T1000 (cell line): ENCODE results near the gene LGI2.
"Not testable (repeated sequence)": the region's sequence is repeated elsewhere in the genome, so short reads cannot be mapped to it uniquely, and the experiment has no call there.

Experiments
- DNase-seq: peaks from one replicate; lab custom pipeline; 2025; ENCODE audit warnings: mixed read lengths; lab: John Stamatoyannopoulos, UW

LGI2 gene

GRCh38 chr4:25050370-25051078, 19.8 kb upstream of the LGI2 start:
- DNase-seq, result no peak

GRCh38 chr4:25043548-25043947, 12.8 kb upstream of the LGI2 start:
- no peak for DNase-seq

DNA sequence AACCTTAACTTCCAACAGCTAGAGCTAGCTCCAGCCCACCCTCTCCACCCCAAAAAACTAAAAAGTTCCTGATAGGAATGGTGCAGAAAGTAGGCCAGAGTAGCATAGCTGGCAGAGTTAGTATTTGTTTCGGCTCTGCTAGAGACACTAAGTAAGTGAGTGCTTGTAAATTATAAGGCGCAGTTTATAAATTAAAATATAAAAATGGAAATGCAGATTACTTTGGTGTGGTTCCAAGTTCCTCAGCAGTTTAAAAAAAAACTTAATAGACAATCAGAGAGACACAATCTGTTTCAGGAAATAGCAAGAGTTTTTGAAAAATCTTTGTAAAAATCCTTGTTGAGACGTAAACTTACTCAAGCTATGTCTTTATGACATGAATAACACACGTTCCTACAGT, 2.8 kb upstream of the LGI2 start:
- no peak for DNase-seq

- DNase-seq, result no peak
These were observed 1.4 kb upstream of the LGI2 start for GRCh38 chr4:25032126-25032525.

GRCh38 chr4:25031077-25031621, 403 bp upstream of the LGI2 start:
- no peak for DNase-seq

- no peak for DNase-seq
These were observed 1.1 kb downstream of the LGI2 start for GRCh38 chr4:25029479-25030276.

DNA sequence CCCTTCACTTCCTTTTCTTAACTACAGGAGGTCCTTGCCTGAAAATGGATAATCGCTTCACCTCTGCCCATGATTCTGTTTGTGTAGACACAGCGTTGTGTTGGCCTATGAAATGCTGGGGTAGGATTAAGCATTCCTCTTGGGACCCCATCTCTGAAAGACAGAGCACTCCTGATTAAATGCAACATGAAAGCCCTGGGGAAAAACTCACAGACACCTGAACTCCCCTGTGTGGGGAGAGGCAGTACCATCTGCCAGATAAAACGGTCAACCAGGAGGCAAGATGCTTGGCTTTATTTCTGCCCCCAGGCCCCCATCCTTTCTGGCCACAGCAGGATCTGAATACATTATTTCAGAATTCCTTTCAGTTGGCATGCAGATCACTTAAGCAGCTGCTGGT, 1.9 kb downstream of the LGI2 start:
- DNase-seq, result no peak

GRCh38 chr4:25022766-25023165, 8.0 kb downstream of the LGI2 start:
- DNase-seq, result no peak

DNA sequence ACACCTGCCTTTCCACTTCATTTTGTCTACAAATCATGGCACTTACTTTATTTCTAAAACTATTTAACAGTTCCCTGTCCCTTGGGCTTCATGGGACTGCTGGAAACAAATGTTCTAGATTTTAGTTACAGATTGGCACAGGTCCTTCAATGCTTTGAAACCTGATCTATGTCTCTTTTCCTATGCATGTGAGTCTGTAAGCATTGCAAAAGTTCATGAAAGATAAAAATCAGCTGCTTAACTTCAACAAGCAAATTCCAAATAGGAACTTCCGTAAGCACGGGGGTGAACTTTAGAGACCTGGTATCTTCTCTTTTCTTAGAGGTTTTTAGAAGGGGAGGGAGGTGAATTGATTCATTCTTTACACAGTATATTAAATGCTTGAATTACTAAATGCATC, 9.5 kb downstream of the LGI2 start:
- DNase-seq, result no peak

DNA sequence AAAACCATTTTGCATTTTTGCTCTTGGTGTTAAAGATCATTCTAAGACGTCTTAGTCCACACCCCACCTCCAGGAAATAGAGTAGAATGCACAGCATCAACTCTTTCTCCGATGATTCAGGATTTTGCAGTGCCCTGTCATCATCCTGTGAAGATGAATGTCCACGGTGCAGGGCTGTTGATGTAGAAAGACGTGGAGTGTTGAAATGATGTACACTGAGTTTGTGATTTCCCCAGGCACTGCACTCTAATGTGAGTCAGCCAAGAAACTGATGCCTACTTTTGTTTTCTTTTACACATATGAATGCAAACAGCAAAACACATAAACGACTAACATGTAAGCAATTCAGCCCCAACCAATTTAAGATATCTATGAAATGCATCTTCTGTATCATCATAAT, 10.5 kb downstream of the LGI2 start:
- DNase-seq, result no peak

DNA sequence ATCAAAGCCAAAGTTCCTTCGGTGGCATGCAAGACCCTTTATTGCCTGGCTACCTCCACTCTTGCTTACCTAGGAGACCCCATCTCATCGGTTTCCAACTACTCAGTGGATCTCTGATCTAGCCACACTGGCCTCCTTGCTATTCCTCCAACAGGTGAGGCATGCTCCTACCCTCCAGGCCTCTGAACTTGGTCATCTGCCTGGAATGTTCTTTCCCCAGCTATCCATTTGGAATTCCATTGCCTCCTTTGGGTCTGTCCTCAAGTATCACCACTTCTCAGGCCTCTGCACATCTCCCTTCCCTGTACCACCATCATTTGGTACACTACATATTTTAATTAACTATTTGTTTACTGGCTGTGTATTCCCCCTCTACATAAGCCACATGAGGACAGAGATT, 11.2 kb downstream of the LGI2 start:
- DNase-seq, result no peak

- DNase-seq, result no peak
These were observed 15.7 kb downstream of the LGI2 start for GRCh38 chr4:25015012-25015411.

DNA sequence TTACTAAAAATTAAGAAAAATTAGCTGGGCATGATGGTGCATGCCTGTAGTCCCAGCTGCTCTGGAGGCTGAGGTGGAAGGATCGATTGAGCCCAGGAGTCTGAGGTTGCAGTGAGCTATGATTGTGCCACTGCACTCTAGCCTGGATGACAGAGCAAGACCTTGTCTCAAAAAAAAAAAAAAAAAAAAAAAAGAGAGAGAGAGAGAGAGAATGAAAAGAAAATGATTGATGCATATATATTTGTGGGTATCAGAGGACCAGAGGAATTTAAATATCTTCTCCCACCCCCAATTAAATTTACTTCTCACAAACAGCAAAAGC, 16.1 kb downstream of the LGI2 start:
- DNase-seq, result not testable (repeated sequence)

DNA sequence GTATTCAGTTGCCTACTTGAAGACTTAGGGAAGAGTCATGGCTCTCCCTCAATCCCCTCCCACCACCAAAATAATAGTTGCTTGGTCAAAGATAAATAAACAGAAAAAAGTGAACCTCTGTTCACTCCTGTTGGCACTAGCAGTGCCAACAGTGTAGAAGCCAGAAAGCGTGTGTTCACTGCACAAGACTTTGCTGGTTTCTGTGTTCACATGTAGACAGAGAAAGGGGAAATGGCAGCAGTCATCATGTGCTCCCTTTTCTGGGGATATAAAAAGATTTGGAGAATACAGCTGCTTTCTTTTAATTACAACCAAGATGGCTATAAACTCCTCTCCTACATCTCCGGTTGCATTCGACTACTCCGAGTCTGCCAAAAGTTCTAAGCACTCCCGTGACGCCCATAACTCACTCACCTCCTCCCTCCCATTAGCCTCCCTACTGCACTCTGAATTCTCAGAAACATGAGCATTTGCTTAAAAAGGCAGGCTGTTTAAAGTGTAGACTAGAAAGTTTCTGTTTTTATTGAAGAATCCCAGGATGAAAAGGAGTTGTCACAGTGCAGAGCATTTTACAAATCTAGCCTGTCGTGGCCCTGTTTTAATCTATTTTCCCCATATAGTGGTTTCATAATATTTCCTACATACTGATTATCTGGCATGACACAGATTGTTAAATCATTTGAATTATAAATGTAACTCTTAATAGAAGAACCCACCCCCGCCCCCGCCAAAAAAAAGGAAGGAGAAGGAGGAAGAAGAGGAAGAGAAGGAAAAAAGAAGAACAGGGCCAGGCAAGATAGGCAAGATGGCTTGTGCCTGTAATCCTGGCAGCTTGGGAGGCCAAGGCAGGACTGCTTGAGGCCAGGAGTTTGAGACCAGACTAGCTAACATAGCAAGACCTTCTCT, 16.7 kb downstream of the LGI2 start:
- no peak for DNase-seq

DNA sequence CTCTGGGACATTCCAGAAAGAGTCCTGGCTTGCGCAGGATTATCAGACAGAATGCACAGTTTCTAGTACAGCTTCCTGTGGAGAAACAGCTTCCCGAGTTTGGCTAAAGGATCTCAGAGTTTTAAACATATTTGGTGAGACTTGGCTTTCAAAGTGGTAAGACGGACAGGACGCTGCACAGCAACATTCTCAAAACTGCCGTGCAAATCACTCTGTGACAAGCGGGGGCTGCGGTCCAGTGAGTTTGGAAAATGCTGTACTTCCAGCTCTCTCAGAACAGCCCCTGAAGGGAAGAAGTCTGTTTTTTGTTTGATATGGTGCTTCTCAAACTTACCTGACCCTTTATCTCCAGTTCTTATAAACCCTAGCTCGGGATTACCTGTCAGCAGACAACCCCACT, 18.1 kb downstream of the LGI2 start:
- no peak for DNase-seq

- DNase-seq, result no peak
These were observed 19.4 kb downstream of the LGI2 start for GRCh38 chr4:25011135-25011866.

- DNase-seq, result no peak
These were observed 23.1 kb downstream of the LGI2 start for GRCh38 chr4:25007598-25007997.

GRCh38 chr4:25002681-25003080, 28.1 kb downstream of the LGI2 start:
- DNase-seq, result no peak

DNA sequence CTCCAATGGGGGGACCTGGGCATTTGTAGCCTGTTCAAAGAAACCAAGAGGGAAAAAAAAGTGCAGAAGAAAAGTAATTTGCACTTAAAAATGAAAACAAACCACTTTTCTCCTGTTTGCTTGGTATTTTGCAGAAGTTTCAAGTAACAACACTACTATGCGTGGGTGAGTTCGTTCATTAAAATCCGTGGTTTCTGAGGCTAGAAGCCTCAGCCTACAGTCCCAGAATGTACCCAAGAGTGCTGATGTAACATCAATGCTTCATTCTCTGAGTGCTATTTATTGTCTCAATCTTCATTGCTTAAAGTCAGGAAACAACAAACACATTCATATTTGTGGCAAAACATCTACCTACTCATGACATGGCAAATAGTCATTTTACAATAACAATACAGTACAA, 29.2 kb downstream of the LGI2 start:
- DNase-seq, result no peak

- DNase-seq, result no peak
These were observed 30.1 kb downstream of the LGI2 start for GRCh38 chr4:25000639-25001038.

DNA sequence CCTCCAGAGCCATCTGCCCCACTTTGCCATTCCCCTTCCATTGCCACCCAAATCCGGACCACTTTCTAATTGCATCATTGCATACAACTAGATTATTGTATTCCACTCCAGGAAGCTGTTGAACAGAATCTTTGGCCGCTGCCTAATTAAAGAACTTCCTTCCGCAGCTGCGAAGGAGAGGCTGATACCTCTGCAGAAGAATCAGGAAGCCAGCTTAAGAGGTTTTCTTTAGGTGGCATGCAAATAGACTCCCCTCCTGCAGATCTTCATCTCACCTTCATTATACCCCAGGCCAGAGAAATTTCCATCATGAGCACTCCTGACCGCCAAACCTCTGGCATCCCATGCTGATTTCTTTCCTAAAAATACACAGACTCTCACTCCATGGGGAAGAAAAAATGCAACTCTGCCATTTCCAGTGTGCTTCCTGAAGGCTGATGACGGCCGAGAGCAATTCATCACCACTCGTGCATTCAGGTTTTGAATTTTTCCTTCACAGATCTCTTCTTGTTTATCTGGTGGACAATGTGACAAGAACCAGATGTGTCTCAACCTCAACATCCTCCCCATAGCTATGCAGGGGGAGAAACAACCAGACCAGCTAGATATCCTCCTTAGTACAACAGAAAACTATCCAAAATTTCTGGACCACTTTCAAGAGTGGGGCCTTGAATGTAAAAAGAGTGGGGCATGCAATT, 31.2 kb downstream of the LGI2 start:
- no peak for DNase-seq
